NCI-H446 (cell line): ENCODE measurements around the gene FBXO31.

Source experiments
- DNase-seq, 2 experiments: peaks; one replicate each; lab custom pipeline; 2025; lab: John Stamatoyannopoulos, UW

Gene FBXO31

GRCh38 chr16:87327798-87328495, 55.6 kb downstream of the FBXO31 start:
- DNase-seq: no peak

- no peak for DNase-seq
Observed at GRCh38 chr16:87326151-87326571, 57.4 kb downstream of the FBXO31 start.

GRCh38 chr16:87325423-87325858, 58.1 kb downstream of the FBXO31 start:
- DNase-seq: no peak

GRCh38 chr16:87324411-87325275, 58.9 kb downstream of the FBXO31 start:
- no peak for DNase-seq

GRCh38 chr16:87323727-87324410, 59.7 kb downstream of the FBXO31 start:
- DNase-seq: no peak

GRCh38 chr16:87322833-87323726, 60.5 kb downstream of the FBXO31 start:
- no peak for DNase-seq

- no peak for DNase-seq
Observed at GRCh38 chr16:87322360-87322759, 61.2 kb downstream of the FBXO31 start.

GRCh38 chr16:87321336-87322107, 62.1 kb downstream of the FBXO31 start:
- DNase-seq: no peak

GRCh38 chr16:87320510-87321227, 62.9 kb downstream of the FBXO31 start:
- no peak for DNase-seq

- no peak for DNase-seq
Observed at GRCh38 chr16:87319997-87320491, 63.5 kb downstream of the FBXO31 start.

- no peak for DNase-seq
Observed at GRCh38 chr16:87319011-87319410, 64.6 kb downstream of the FBXO31 start.

- DNase-seq: peak in 1 of 2 experiments; percentile 37
Observed at GRCh38 chr16:87317750-87318644, 65.6 kb downstream of the FBXO31 start.

GRCh38 chr16:87316923-87317749, 66.4 kb downstream of the FBXO31 start, which contains the start of gene C16orf95:
TSS of gene C16orf95 (minus strand) at chr16:87317392. CDS start at chr16:87317242, 150 bp downstream.
- DNase-seq: peak; percentile 82 to 92

- DNase-seq: no peak
Observed at GRCh38 chr16:87316450-87316922, 67.1 kb downstream of the FBXO31 start.

GRCh38 chr16:87314990-87315420, 68.6 kb downstream of the FBXO31 start:
- DNase-seq: no peak

GRCh38 chr16:87312008-87312407, 71.6 kb downstream of the FBXO31 start:
- no peak for DNase-seq

- no peak for DNase-seq
Observed at GRCh38 chr16:87311387-87311786, 72.2 kb downstream of the FBXO31 start.

- DNase-seq: no peak
Observed at GRCh38 chr16:87310610-87311009, 73.0 kb downstream of the FBXO31 start.
